ENCODE data around the gene ROBO1. TPM values are rescaled to one million over a fixed set of nuclear protein-coding genes. Genes with fewer than 3 reads are reported as not detected.

ROBO1 gene
- total RNA-seq, 1 experiment from 2014 or later = 67.6 TPM

DNA sequence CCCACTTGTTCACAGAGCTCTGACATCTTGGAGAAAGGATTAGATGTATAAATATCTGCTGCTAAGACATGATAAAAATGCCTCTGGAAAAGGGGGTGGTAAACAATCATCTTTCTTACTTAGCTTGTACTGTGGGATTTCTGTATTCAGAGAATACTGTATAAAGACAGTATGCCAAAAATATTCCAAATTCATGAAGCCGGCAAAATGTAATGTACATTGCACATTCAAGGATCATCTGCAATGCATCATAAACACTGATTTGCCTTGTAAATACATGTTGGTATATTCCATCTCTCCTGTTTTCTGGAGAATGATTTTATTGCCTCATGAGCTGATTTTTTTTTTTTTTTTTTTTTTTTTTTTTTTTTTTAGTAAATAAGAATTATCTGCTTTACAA is 355.3 kb downstream of the ROBO1 start:
- no peak overlapping the region for H3K27ac ChIP-seq (ENCODE audit: low read depth, low read length, poor library complexity, severe bottlenecking)
- H3K9me3 ChIP-seq (ENCODE audit: low read depth, low read length, poor library complexity, severe bottlenecking) = no peaks in the 10 kb centered on the region
- ChIA-PET CTCF (no interaction called here), POLR2A (ENCODE audit: low non-redundant PET) (no interaction called here)
- no peaks in the 10 kb centered on the region for H3K36me3 ChIP-seq (ENCODE audit: insufficient read depth, low read length, poor library complexity, severe bottlenecking)
- no peak for DNase-seq (ENCODE audit: low spot score)
- no peaks in the 10 kb centered on the region for H3K27me3 ChIP-seq (replicated peaks; ENCODE audit: insufficient read depth, low read depth, low read length, poor library complexity)
- TF ChIP-seq, protein P1, sequence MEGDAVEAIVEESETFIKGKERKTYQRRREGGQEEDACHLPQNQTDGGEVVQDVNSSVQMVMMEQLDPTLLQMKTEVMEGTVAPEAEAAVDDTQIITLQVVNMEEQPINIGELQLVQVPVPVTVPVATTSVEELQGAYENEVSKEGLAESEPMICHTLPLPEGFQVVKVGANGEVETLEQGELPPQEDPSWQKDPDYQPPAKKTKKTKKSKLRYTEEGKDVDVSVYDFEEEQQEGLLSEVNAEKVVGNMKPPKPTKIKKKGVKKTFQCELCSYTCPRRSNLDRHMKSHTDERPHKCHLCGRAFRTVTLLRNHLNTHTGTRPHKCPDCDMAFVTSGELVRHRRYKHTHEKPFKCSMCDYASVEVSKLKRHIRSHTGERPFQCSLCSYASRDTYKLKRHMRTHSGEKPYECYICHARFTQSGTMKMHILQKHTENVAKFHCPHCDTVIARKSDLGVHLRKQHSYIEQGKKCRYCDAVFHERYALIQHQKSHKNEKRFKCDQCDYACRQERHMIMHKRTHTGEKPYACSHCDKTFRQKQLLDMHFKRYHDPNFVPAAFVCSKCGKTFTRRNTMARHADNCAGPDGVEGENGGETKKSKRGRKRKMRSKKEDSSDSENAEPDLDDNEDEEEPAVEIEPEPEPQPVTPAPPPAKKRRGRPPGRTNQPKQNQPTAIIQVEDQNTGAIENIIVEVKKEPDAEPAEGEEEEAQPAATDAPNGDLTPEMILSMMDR (conservative IDR thresholded peaks at IDR 0.05; ENCODE audit: low read depth, low read length) = no peak
- H3K4me1 ChIP-seq (ENCODE audit: insufficient read depth, low read length, poor library complexity, severe bottlenecking) = no peaks in the 10 kb centered on the region
- no TSS peak for BruUV-seq (replicated peaks)
- no peak overlapping the region for H3K4me3 ChIP-seq (ENCODE audit: low read depth, low read length, poor library complexity, severe bottlenecking)
- intact Hi-C loops (cut with micrococcal nuclease; ENCODE audit: unreplicated experiment) = no loop called here

DNA sequence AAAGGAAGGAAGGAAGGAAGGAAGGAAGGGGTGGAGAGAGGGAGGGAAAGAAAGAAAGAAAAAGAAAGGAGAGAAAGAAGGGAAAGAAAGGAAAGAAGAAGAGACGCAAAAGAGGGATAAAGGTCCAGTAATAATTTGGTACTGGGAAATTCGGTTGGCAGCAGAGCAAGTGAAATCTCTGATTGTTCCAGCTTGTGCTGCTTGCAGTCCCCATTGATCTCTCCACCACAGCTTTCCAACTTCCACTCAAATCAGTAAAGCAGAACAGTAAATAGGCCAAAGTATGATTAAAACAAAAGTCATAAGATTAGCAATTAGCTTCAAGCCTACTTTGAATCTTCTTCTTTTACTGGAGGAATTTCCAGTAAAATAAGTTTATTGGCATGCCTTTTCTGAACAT is 357.2 kb downstream of the ROBO1 start:
- H3K4me3 ChIP-seq (ENCODE audit: low read depth, low read length, poor library complexity, severe bottlenecking) = no peak overlapping the region
- BruUV-seq (replicated peaks) = no TSS peak
- no peaks in the 10 kb centered on the region for H3K9me3 ChIP-seq (ENCODE audit: low read depth, low read length, poor library complexity, severe bottlenecking)
- POLR2A ChIA-PET (ENCODE audit: low non-redundant PET) = no interaction called here
- CTCF ChIA-PET = no interaction called here
- no peak overlapping the region for H3K27ac ChIP-seq (ENCODE audit: low read depth, low read length, poor library complexity, severe bottlenecking)
- H3K27me3 ChIP-seq (replicated peaks; ENCODE audit: insufficient read depth, low read depth, low read length, poor library complexity) = no peaks in the 10 kb centered on the region
- DNase-seq (ENCODE audit: low spot score) = no peak
- no peaks in the 10 kb centered on the region for H3K4me1 ChIP-seq (ENCODE audit: insufficient read depth, low read length, poor library complexity, severe bottlenecking)
- no peaks in the 10 kb centered on the region for H3K36me3 ChIP-seq (ENCODE audit: insufficient read depth, low read length, poor library complexity, severe bottlenecking)
- TF ChIP-seq, protein P1 (conservative IDR thresholded peaks at IDR 0.05; ENCODE audit: low read depth, low read length) = no peak
- no peak for TF ChIP-seq EZH2 (IDR thresholded peaks at IDR 0.05; ENCODE audit: borderline replicate concordance, low read depth, low read length, poor library complexity, severe bottlenecking)
- intact Hi-C loops (cut with micrococcal nuclease; ENCODE audit: unreplicated experiment) = no loop called here

DNA sequence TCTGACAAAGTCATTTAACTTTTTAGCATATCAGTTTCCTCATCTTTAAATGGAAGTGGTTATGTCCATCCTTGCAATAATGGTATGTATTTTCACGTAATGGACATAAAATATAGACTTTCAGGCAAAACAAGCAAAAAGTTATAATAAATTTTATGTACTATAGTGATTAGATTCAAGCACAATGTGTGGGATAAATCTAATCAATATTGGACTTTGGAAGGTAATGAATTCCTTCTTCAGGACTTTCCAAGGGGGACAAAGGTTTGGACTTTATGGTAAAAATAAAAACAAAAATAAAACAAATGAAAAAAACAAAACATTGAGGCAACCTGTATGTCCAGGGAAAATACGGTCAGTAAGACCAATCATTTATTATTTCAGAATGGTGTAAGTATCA is 357.7 kb downstream of the ROBO1 start:
- intact Hi-C loops (cut with micrococcal nuclease; ENCODE audit: unreplicated experiment) = no loop called here
- Histone ChIP-seq H3K27me3 (replicated peaks; ENCODE audit: insufficient read depth, low read depth, low read length, poor library complexity) (no peaks in the 10 kb centered on the region), H3K27ac (ENCODE audit: low read depth, low read length, poor library complexity, severe bottlenecking) (no peak overlapping the region), H3K4me3 (ENCODE audit: low read depth, low read length, poor library complexity, severe bottlenecking) (no peak overlapping the region), H3K4me1 (ENCODE audit: insufficient read depth, low read length, poor library complexity, severe bottlenecking) (no peaks in the 10 kb centered on the region), H3K36me3 (ENCODE audit: insufficient read depth, low read length, poor library complexity, severe bottlenecking) (no peaks in the 10 kb centered on the region), H3K9me3 (ENCODE audit: low read depth, low read length, poor library complexity, severe bottlenecking) (no peaks in the 10 kb centered on the region)
- DNase-seq (ENCODE audit: low spot score) = no peak
- TF ChIP-seq, protein P1 (conservative IDR thresholded peaks at IDR 0.05; ENCODE audit: low read depth, low read length) = no peak
- no peak for TF ChIP-seq EZH2 (IDR thresholded peaks at IDR 0.05; ENCODE audit: borderline replicate concordance, low read depth, low read length, poor library complexity, severe bottlenecking)
- BruUV-seq (replicated peaks) = no TSS peak
- ChIA-PET POLR2A (ENCODE audit: low non-redundant PET) (no interaction called here), CTCF (no interaction called here)

Data from A673 (cell line).